Measurements from ENCODE around the gene ZDHHC8.
"Not testable (repeated sequence)": the region's sequence is repeated elsewhere in the genome, so short reads cannot be mapped to it uniquely, and the experiment has no call there.

ZDHHC8 gene

DNA sequence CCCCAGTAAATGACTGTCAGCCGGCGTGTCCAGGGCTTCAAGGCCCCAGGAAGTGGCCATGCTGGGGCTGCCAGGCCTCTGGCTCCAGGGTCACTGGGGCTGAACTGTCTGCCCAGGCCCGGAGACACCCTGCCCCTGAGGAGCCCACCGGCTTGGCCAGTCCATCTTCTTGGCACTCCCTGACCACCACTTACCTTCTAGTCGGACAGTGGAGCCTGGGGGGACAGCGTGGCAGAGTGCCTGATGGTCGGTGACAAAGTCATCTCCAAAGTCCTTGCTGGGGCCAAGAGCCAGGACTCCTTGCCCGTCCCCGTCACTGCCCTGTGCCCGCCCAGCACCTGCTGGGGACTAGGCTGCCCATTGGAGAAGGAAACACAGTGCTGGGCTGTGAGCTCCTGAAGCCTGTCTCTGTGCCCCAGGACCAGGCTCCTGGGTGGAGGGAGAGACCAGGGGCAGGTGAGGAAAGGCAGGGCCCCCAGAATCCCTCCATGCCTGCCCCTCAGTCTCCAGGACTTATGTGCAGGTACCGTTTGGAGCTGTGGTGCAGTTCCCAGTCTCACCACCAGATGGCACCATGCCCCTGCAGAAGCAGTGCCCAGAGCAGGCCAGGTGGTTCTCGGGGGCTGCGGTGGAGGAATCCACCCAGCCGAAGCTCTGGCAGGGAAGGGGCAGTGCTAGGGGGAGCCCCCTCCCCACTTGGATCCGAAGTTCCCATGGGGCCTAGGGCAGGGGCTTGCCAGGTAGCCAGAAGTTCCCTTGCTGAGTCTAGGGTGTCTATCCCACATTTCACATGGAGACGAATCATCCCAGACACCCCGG lies 25.2 kb downstream of the ZDHHC8 start:
- H3K27ac Mint-ChIP-seq = no peak overlapping the region
- CTCF ChIA-PET = interaction anchor here (0.7 to 2.8 kb wide), 13 partner anchors 12 to 477 kb away, joined by 3 to 18 read pairs (median 3); no protein-coding TSS in a partner anchor
- peaks cover 5% of the 10 kb centered on the region for H3K4me1 Mint-ChIP-seq
- no peaks in the 10 kb centered on the region for H3K9me3 Mint-ChIP-seq
- H3K4me3 Mint-ChIP-seq = no peak overlapping the region
- H3K27me3 Mint-ChIP-seq = peaks cover 46% of the 10 kb centered on the region
- peak; percentile 91 for DNase-seq
- no peaks in the 10 kb centered on the region for H3K36me3 Mint-ChIP-seq

DNA sequence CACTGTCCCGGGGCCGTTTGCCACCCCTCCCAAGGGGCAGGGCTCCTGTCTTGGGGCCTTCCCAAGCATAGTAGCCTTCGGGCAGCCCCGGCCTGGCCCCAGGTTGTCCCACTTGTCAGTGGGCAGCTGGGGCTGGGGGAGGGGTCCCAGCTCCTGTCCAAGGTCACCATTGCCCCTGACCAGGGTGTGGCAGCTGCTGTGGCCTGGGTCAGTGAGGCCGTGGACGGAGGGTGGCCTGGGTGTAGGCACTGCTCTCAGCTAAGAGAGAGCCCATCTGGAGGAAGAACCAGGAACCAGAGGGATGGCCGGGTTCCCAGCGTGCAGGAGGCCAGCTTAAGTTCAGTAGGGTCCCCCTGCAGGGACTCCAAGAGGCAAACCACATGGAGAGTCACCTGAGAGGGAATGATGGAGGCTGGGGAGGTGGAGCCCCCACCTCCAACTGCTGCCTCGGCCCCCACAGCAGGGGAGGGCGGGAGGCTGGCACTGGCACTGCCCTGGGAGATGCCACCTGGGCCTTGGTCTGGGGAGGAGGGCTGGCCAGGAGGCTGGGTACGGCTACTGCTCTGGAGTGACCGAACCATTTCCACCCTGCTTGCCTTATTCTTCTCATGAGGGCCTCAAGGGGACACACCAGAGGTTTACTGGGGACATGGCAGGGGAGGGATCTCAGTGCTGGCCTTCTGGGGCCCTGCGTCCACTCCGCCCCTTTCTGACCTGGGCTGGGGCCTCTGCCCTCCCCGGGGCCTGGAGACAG lies 26.0 kb downstream of the ZDHHC8 start:
- Mint-ChIP-seq H3K36me3 (no peaks in the 10 kb centered on the region), H3K27ac (no peak overlapping the region), H3K4me1 (peaks cover 5% of the 10 kb centered on the region), H3K9me3 (no peaks in the 10 kb centered on the region), H3K27me3 (peaks cover 42% of the 10 kb centered on the region), H3K4me3 (no peak overlapping the region)
- DNase-seq = no peak
- CTCF ChIA-PET = interaction anchor here (0.7 to 2.8 kb wide), 11 partner anchors 13 to 478 kb away, joined by 3 to 18 read pairs (median 3); no protein-coding TSS in a partner anchor

DNA sequence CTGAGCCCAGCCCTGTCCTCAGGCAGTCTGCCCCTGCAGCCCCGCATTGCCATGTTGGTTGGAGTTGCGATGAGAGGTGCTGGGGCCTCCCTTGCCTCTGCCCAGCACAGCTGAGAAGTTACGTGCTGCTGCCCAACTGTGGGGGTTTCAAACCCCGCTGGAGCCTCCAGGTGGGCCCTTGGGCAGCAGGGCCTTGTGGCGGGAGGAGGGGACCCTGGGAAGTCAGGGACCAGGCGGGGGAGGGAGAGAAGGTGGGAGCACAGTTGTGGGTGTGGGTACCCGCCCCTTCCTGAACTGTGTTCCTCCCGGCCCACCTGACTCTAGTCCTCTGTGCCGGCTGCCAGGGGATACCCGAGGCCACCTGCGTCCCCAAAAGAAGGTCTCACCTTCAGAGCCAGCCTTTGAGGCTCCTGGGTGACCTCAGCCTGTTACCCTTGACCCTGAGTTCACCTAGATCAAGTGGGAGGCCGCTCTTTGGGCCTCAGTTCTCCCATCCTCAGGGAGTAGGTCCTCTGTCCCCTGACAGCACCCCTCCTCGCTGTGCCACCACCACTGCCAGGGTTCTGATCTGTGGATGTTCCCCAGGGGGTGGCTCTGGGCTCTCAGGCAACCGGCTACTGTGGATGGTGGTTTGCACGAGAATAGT lies 26.9 kb downstream of the ZDHHC8 start:
- no peak for DNase-seq
- CTCF ChIA-PET = interaction anchor here (0.9 kb wide), 1 partner anchor 80 kb away, joined by 4 read pairs; no protein-coding TSS in a partner anchor
- Mint-ChIP-seq H3K4me1 (peaks cover 5% of the 10 kb centered on the region), H3K9me3 (no peaks in the 10 kb centered on the region), H3K36me3 (no peaks in the 10 kb centered on the region), H3K27me3 (peaks cover 36% of the 10 kb centered on the region), H3K4me3 (no peak overlapping the region), H3K27ac (no peak overlapping the region)

DNA sequence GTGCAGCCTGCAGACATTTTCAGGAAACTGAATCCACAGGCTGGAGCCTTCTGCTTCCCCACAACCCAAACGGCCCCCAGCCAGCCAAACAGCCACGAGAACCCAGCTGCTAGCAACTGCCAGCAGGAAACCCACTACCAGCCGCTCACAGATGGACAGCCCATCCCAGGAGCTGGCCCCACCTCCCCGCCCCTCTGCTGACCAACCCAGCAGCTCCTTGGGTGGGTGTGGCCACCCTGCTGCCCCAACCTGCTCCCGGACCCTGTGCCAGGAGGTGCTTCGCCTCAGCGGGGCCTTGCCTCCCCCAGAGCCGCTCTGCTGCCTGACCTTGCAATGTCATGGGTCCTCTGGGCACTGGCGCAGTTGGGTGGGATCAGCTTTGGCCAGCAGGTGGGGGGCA lies 27.5 kb downstream of the ZDHHC8 start:
- DNase-seq = no peak
- Mint-ChIP-seq H3K27ac (no peak overlapping the region), H3K9me3 (peaks cover under 1% of the 10 kb centered on the region), H3K36me3 (no peaks in the 10 kb centered on the region), H3K4me3 (no peak overlapping the region), H3K4me1 (peaks cover 5% of the 10 kb centered on the region), H3K27me3 (peaks cover 36% of the 10 kb centered on the region)
- CTCF ChIA-PET = interaction anchor here (0.9 kb wide), 1 partner anchor 79 kb away, joined by 4 read pairs; no protein-coding TSS in a partner anchor

DNA sequence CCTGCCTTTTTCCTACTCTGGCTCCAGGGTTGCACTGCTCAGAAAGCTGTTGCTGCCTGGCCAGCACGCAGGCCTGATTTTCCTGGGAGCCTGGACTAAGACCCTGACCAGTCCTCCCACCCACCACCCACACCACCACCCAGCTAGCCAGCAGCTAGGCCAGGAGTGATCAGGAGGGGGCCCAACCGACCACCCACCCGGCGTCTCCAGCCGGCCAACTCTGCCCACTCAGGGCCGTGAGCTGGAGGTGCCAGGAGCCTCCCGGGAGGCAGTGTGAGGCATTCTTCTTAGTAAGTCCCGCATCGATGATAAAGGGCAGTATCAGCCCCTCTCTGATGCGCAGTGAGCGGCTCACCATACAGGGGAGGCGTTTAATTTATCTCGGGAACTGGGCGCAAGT lies 27.9 kb downstream of the ZDHHC8 start:
- CTCF ChIA-PET = interaction anchor here (0.7 to 0.9 kb wide), 2 partner anchors 79 to 252 kb away, joined by 4 read pairs; no protein-coding TSS in a partner anchor
- H3K27me3 Mint-ChIP-seq = peaks cover 36% of the 10 kb centered on the region
- H3K27ac Mint-ChIP-seq, H3K4me1 Mint-ChIP-seq, H3K36me3 Mint-ChIP-seq, H3K9me3 Mint-ChIP-seq, DNase-seq, H3K4me3 Mint-ChIP-seq: not testable (repeated sequence)

DNA sequence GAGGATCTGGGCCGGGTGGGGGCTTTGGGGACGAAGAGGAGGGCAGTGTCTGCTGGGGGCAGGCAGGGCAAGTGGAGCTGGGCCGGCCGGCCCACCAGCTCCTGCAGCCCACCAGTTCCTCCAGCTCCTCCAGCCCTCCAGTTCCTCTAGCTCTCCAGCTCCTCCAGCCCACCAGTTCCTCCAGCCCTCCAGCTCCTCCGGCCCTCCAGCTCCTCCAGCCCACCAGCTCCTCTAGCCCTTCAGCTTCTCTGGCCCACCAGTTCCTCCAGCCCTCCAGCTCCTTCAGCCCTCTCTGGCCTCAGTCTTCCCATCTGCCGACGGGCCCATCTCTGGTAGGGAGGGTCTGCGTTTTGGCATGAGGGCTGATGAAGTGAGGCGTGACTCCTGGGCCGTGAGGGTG lies 28.4 kb downstream of the ZDHHC8 start:
- DNase-seq = no peak

DNA sequence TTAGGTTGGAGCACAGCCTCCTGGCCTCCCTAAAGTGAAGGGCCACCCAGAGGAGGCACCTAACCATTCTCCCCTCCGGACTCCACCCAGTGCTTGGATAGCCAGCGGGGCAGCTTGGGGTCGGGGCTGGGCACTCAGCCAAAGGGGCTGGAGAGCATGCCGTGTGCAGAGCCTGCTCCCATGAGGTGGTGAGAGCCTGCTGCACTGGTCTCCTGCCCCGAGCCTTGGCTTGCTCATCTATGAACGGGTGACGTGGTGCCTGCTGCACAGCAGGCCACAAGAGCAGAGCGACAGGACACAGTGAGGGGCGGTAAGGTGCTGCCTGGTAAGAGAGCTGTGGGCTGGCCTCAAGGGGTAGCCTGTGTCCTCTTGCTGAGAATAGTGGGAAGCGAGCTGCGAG lies 33.3 kb downstream of the ZDHHC8 start:
- Mint-ChIP-seq H3K4me1 (no peaks in the 10 kb centered on the region), H3K4me3 (no peak overlapping the region), H3K36me3 (no peaks in the 10 kb centered on the region), H3K9me3 (peaks cover 4% of the 10 kb centered on the region), H3K27me3 (peaks cover 7% of the 10 kb centered on the region), H3K27ac (no peak overlapping the region)
- CTCF ChIA-PET = no interaction called here
- no peak for DNase-seq

More for the DNA sequence above, 28.4 kb downstream of the ZDHHC8 start:
- Mint-ChIP-seq H3K27ac (no peak overlapping the region), H3K4me3 (no peak overlapping the region), H3K27me3 (peaks cover 36% of the 10 kb centered on the region), H3K4me1 (peaks cover 3% of the 10 kb centered on the region), H3K36me3 (no peaks in the 10 kb centered on the region), H3K9me3 (peaks cover 4% of the 10 kb centered on the region)
- CTCF ChIA-PET = interaction anchor here (0.7 kb wide), 1 partner anchor 252 kb away, joined by 4 read pairs; no protein-coding TSS in a partner anchor

DNA sequence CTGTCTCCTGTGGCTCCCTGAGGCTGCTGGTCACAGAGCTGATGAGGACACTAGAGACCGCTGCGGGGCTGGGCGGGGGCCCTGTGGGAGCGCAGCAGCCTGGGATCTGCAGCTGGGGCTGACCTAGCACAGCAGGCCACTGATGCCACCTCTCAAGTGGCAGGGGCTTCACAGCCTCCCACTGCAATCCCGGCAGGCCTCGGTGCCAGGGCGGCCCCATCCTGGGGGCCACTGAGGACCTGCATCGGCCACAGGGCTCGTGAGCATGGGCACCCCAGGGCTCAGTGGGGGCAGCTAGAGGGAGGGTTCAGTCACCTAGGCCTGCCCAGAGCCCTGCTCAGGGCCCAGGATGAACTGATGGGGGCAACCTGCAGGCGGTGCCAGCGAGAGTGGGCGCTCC lies 33.8 kb downstream of the ZDHHC8 start:
- H3K4me1 Mint-ChIP-seq = no peaks in the 10 kb centered on the region
- no peak overlapping the region for H3K4me3 Mint-ChIP-seq
- CTCF ChIA-PET = no interaction called here
- H3K27me3 Mint-ChIP-seq = peaks cover 3% of the 10 kb centered on the region
- H3K9me3 Mint-ChIP-seq = peaks cover 4% of the 10 kb centered on the region
- no peaks in the 10 kb centered on the region for H3K36me3 Mint-ChIP-seq
- H3K27ac Mint-ChIP-seq = no peak overlapping the region
- DNase-seq = no peak

DNA sequence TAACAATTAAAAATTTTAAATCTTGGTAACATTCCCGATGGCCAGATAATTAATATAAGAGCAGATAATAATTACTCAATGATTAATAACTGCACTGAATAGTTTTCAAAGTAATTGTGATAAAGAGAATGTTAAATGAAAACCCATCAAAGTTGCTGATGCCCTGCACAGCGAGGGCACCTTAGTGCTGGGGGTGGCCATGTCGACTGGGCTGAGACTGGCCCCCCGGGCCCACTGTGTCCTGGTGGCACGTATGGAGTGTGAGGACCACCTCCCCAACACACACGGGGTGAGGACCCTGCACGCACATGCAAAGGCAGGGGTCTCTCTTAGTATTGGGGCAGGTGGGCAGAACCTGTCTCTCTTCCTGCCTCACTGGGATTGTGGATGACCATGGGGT lies 34.3 kb downstream of the ZDHHC8 start:
- Mint-ChIP-seq H3K27me3 (peaks cover 3% of the 10 kb centered on the region), H3K36me3 (no peaks in the 10 kb centered on the region), H3K4me3 (no peak overlapping the region), H3K27ac (no peak overlapping the region), H3K4me1 (no peaks in the 10 kb centered on the region), H3K9me3 (peaks cover 4% of the 10 kb centered on the region)
- DNase-seq = no peak
- CTCF ChIA-PET = no interaction called here

DNA sequence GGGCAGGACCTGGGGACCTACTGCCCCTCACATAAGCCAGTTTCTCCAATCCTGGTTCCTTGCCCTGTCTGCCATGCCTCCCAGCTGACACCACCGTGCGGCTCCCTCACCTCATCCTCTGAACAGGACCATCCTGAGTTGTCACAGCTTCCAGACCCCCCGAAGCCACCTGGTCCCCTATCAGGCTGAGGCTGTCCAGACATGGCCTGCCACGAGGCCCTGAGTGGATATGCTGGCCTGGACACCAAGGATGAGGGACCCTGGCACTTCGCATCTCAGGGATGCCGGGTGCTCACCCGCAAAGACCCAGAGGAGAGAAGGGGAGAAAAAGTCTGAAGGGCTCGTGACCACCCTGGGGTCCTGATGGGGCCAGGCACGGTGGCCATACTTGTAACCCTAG lies 35.1 kb downstream of the ZDHHC8 start:
- no peak for DNase-seq
- CTCF ChIA-PET = no interaction called here
- Mint-ChIP-seq H3K27me3 (peaks cover 3% of the 10 kb centered on the region), H3K36me3 (no peaks in the 10 kb centered on the region), H3K4me1 (no peaks in the 10 kb centered on the region), H3K27ac (no peak overlapping the region), H3K9me3 (peaks cover 4% of the 10 kb centered on the region), H3K4me3 (no peak overlapping the region)

DNA sequence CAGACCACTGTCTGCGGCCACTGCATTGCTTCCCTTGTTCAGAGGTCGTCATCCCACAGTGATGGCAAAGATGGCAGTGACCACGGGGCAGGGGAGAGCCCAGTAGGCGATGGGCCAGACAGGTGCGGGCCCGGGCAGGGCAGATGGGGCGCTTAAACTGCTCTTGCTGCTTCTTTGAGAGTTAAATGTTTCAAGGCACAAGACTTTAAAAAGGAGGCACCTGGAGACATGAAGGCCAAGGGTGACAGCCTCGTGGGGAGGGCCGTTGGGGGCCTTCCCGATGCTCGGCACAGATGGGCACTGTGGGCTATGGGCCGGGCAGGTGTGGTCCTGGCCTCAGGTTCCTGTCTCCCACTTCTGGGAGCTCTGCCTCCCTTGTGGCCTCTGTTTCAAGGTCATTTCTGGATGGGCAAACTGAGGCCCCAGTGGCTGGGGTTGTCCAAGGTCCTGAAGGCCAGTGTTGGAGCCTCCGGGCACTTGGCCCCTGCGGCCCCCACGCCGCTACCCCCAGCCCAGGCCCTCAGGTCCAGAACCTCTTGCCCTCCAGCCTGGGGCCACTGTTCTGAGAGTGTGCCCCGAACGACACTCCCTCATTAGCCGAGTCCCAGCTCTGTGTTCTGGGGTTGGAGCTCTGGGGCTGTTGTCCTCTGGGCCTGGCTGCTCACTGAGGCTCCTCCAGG lies 36.2 kb downstream of the ZDHHC8 start:
- Mint-ChIP-seq H3K36me3 (no peaks in the 10 kb centered on the region), H3K9me3 (peaks cover 4% of the 10 kb centered on the region), H3K4me1 (no peaks in the 10 kb centered on the region), H3K4me3 (no peak overlapping the region), H3K27ac (no peak overlapping the region), H3K27me3 (peaks cover 3% of the 10 kb centered on the region)
- CTCF ChIA-PET = no interaction called here
- no peak for DNase-seq

DNA sequence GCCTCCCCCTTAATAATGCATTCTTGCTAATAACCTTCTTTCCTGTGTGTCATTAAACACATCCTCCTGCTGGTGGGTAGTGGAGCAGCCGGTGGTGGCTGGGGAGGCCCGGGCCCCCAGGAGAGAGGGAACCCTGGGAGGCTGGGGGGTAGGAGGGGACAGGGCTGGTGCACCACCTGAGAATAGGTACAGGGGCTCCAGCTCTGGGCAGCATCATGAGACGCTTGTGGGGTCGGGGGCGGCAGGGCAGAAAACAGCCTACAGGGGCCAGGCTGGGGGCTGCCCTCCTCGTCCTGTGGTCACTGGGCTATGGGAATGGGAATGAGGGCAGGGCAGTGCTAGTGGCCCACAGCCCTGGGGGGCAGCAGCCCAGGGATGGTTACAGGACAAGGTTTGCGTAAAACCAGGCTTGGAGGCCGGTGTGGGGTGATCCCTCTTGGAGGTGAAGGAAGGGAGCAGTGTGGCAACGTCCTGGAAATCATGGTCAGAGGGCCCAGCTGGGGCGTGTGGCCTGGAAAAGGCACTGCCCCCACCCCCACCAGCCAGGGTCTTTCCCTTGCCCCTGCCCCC lies 37.7 kb downstream of the ZDHHC8 start:
- DNase-seq = no peak
- Mint-ChIP-seq H3K4me1 (no peaks in the 10 kb centered on the region), H3K27ac (no peak overlapping the region), H3K9me3 (peaks cover 1% of the 10 kb centered on the region), H3K27me3 (peaks cover 7% of the 10 kb centered on the region), H3K4me3 (no peak overlapping the region), H3K36me3 (no peaks in the 10 kb centered on the region)
- CTCF ChIA-PET = no interaction called here

DNA sequence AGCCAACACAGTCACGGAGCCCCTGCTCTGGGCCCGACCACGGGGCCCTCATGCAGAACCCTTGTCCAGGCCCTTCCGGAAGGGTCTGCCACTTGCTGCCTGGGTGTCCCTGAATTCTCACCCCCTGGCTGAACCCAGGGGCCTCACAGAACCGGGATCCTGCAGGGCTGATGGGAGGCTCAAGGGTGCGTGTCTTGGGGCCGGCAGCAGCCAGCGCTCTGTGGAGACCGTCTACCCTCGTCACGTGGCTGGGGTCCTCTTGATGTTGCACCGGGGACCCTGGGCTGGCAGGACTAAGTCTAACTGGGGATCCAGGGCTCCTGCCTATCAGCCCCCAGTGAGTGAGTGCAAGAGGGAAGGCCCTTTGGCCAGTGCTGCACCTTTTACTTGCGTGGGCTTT lies 38.6 kb downstream of the ZDHHC8 start:
- Mint-ChIP-seq H3K9me3 (no peaks in the 10 kb centered on the region), H3K36me3 (no peaks in the 10 kb centered on the region), H3K27ac (no peak overlapping the region), H3K4me1 (no peaks in the 10 kb centered on the region), H3K4me3 (no peak overlapping the region), H3K27me3 (peaks cover 9% of the 10 kb centered on the region)
- CTCF ChIA-PET = no interaction called here
- no peak for DNase-seq

Data from activated naive CD4-positive, alpha-beta T cell treated with anti-CD3 and anti-CD28 coated beads, Interleukin-2, amount 10 ng/mL, durations not matched to agents 7 days and 5 days (primary cell).